ENCODE measurements around the gene GABRA6.

GRCh38 chr5:161697001-161697400 lies 11.5 kb downstream of the GABRA6 start:
- TF ChIP-seq, protein P1, sequence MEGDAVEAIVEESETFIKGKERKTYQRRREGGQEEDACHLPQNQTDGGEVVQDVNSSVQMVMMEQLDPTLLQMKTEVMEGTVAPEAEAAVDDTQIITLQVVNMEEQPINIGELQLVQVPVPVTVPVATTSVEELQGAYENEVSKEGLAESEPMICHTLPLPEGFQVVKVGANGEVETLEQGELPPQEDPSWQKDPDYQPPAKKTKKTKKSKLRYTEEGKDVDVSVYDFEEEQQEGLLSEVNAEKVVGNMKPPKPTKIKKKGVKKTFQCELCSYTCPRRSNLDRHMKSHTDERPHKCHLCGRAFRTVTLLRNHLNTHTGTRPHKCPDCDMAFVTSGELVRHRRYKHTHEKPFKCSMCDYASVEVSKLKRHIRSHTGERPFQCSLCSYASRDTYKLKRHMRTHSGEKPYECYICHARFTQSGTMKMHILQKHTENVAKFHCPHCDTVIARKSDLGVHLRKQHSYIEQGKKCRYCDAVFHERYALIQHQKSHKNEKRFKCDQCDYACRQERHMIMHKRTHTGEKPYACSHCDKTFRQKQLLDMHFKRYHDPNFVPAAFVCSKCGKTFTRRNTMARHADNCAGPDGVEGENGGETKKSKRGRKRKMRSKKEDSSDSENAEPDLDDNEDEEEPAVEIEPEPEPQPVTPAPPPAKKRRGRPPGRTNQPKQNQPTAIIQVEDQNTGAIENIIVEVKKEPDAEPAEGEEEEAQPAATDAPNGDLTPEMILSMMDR (IDR thresholded peaks at IDR 0.05), result no peak
- no peak for TF ChIP-seq POLR2AphosphoS5 (IDR thresholded peaks at IDR 0.05)
